Fibroblast of villous mesenchyme (primary cell): ENCODE data around the gene CLEC16A. TPM values are rescaled to one million over a fixed set of nuclear protein-coding genes. Genes with fewer than 3 reads are reported as not detected.
A peak's percentile ranks its signal among the peaks of the same experiment; 100 is the strongest.

Experiments
- DNase-seq: peaks from one replicate; pipeline ENCODE4 v3.0.0-alpha.2; 2010; ENCODE audit warnings: low read depth
- H3K4me3 ChIP-seq: 2 replicates; pipeline ENCODE4 v1.5.1; 2011; ENCODE audit warnings: low read depth, mild to moderate bottlenecking, low read length
- CTCF ChIP-seq: IDR thresholded peaks from 2 replicates; pipeline ENCODE4 v1.5.1; 2012; ENCODE audit warnings: low read depth, mild to moderate bottlenecking, low read length; ENCODE audit not compliant: insufficient read depth
- total RNA-seq: library from RNA; depleted of rRNA; stranded (reverse); fragments of >200 nt; gene quantifications from 2 replicates; pipeline ENCODE4 v1.2.3, GENCODE V29; 2012

The CLEC16A gene
- total RNA-seq, 1 donor, result 32.4 TPM

- no peak for DNase-seq
- no peak overlapping the region for H3K4me3 ChIP-seq
Measured at GRCh38 chr16:10947211-10947787, 2.9 kb downstream of the CLEC16A start.

GRCh38 chr16:10949424-10949970, 5.1 kb downstream of the CLEC16A start:
- no peak for DNase-seq
- TF ChIP-seq CTCF, result no peak
- H3K4me3 ChIP-seq, result no peak overlapping the region

More at GRCh38 chr16:10947211-10947787, 2.9 kb downstream of the CLEC16A start:
- TF ChIP-seq CTCF, result no peak

GRCh38 chr16:10950393-10950792, 6.0 kb downstream of the CLEC16A start:
- no peak overlapping the region for H3K4me3 ChIP-seq
- no peak for TF ChIP-seq CTCF
- DNase-seq, result peak; percentile 54

- no peak overlapping the region for H3K4me3 ChIP-seq
- TF ChIP-seq CTCF, result no peak
- peak; percentile 60 for DNase-seq
Measured at GRCh38 chr16:10951026-10951425, 6.7 kb downstream of the CLEC16A start.

GRCh38 chr16:10954903-10955302, 10.5 kb downstream of the CLEC16A start:
- no peak for TF ChIP-seq CTCF
- no peak for DNase-seq

GRCh38 chr16:10957771-10958482, 13.6 kb downstream of the CLEC16A start:
- no peak for TF ChIP-seq CTCF
- H3K4me3 ChIP-seq, result no peak overlapping the region
- DNase-seq, result peak; percentile 60

More at GRCh38 chr16:10954903-10955302, 10.5 kb downstream of the CLEC16A start:
- no peak overlapping the region for H3K4me3 ChIP-seq
